Naive thymus-derived CD4-positive, alpha-beta T cell (primary cell): Measurements from ENCODE around the gene GPC2. TPM values are rescaled to one million over a fixed set of nuclear protein-coding genes. Genes with fewer than 3 reads are reported as not detected.
"Not testable (repeated sequence)": the region's sequence is repeated elsewhere in the genome, so short reads cannot be mapped to it uniquely, and the experiment has no call there.

Experiments
- ATAC-seq: fragments of 150-1000 bp; cut with Tn5 transposase; 2 replicates; pipeline ENCODE4 v1.10.0; 2021; ENCODE audit warnings: mild to moderate bottlenecking, moderate library complexity
- CTCF ChIA-PET: fragments of 350-600 bp; sonication (Branson Sonifier 250); formaldehyde crosslinking; loops from one replicate; lab custom pipeline; 2021; ENCODE audit warnings: antibody characterized with exemption; lab: Charles Lee
- POLR2A ChIA-PET: fragments of 350-600 bp; sonication (Branson Sonifier 250); formaldehyde crosslinking; loops from one replicate; lab custom pipeline; 2021; ENCODE audit warnings: antibody characterized with exemption, inconsistent platforms; lab: Charles Lee
- DNase-seq, 9 donors: peaks; one replicate each; pipeline versions ENCODE4 v3.0.0 to v3.0.0-alpha.2; 2020 to 2022; ENCODE audit warnings: mixed read lengths in 1 of 9
- H3K27ac ChIP-seq: one replicate; pipeline ENCODE4 v1.7.0; 2013; ENCODE audit warnings: mild to moderate bottlenecking, low read depth, low read length, moderate library complexity
- H3K27me3 ChIP-seq, 2 donors: one replicate each; pipeline ENCODE4 v1.7.0; 2013; ENCODE audit warnings: low read length in 2 of 2, mild to moderate bottlenecking in 2 of 2, moderate library complexity in 2 of 2; ENCODE audit not compliant: control insufficient read depth in 2 of 2, insufficient read depth in 2 of 2
- H3K36me3 ChIP-seq, 3 experiments: 1 replicate in 2 of 3; 2 replicates in 1 of 3; pipeline ENCODE4 v1.7.0; 2013; ENCODE audit warnings: low read length in 3 of 3, mild to moderate bottlenecking in 3 of 3, moderate library complexity in 1 of 3; ENCODE audit not compliant: insufficient read depth in 3 of 3, control insufficient read depth in 2 of 3
- H3K4me1 ChIP-seq, 2 donors: one replicate each; pipeline ENCODE4 v1.7.0; 2013; ENCODE audit warnings: low read length in 2 of 2, mild to moderate bottlenecking in 2 of 2, moderate library complexity in 1 of 2; ENCODE audit not compliant: control insufficient read depth in 2 of 2, insufficient read depth in 2 of 2
- H3K4me3 ChIP-seq: 2 replicates; pipeline ENCODE4 v1.7.0; 2013; ENCODE audit warnings: mild to moderate bottlenecking, low read length
- H3K9me3 ChIP-seq, 3 experiments: 1 replicate in 2 of 3; 2 replicates in 1 of 3; pipeline ENCODE4 v1.7.0; 2013; ENCODE audit warnings: low read length in 3 of 3; ENCODE audit not compliant: control insufficient read depth in 2 of 3
- H3K27ac Mint-ChIP-seq, 9 donors: one replicate each; pipeline ENCODE4 v1.8.0; 2020 to 2022; ENCODE audit warnings: mixed read lengths in 9 of 9, mild to moderate bottlenecking in 8 of 9, moderate library complexity in 5 of 9, inconsistent platforms in 2 of 9
- H3K27me3 Mint-ChIP-seq, 5 donors: one replicate each; pipeline ENCODE4 v1.8.0; 2021 to 2022; ENCODE audit warnings: mixed read lengths in 5 of 5, mild to moderate bottlenecking in 1 of 5
- H3K36me3 Mint-ChIP-seq, 5 donors: one replicate each; pipeline ENCODE4 v1.8.0; 2020 to 2022; ENCODE audit warnings: mixed read lengths in 5 of 5, mild to moderate bottlenecking in 3 of 5, inconsistent platforms in 1 of 5
- H3K4me1 Mint-ChIP-seq, 7 donors: one replicate each; pipeline ENCODE4 v1.8.0; 2020 to 2022; ENCODE audit warnings: mixed read lengths in 7 of 7, mild to moderate bottlenecking in 3 of 7, inconsistent platforms in 1 of 7
- H3K4me3 Mint-ChIP-seq, 10 donors: one replicate each; pipeline ENCODE4 v1.8.0; 2020 to 2022; ENCODE audit warnings: mild to moderate bottlenecking in 10 of 10, mixed read lengths in 10 of 10, moderate library complexity in 6 of 10, inconsistent platforms in 2 of 10
- H3K9me3 Mint-ChIP-seq, 11 donors: one replicate each; pipeline ENCODE4 v1.8.0; 2020 to 2022; ENCODE audit warnings: mixed read lengths in 11 of 11, mild to moderate bottlenecking in 4 of 11, inconsistent platforms in 1 of 11, moderate library complexity in 1 of 11
- intact Hi-C, 2 donors: fragments of 100-400 bp; cut with micrococcal nuclease; formaldehyde crosslinking; loops; one replicate each; pipeline ENCODE4 v1.15.1; 2023
- polyA plus RNA-seq, 2 donors: library from polyadenylated mRNA; unstranded; fragments of 300-500 nt; fragmentation: Illumina TruSeq; gene quantifications; one replicate each; pipeline ENCODE4 v1.2.3, GENCODE V29; 2021
- total RNA-seq, 6 experiments: library from RNA in 5 of 6; stranded (reverse) in 5 of 6; gene quantifications; 1 replicate in 5 of 6; 2 replicates in 1 of 6; pipeline ENCODE4 v1.2.3 and lab custom pipeline; 2021 to 2026

GPC2 gene
- total and polyA plus RNA-seq, 7 experiments from 2014 or later: 0.64 to 30.6 (median 12.3) TPM

DNA sequence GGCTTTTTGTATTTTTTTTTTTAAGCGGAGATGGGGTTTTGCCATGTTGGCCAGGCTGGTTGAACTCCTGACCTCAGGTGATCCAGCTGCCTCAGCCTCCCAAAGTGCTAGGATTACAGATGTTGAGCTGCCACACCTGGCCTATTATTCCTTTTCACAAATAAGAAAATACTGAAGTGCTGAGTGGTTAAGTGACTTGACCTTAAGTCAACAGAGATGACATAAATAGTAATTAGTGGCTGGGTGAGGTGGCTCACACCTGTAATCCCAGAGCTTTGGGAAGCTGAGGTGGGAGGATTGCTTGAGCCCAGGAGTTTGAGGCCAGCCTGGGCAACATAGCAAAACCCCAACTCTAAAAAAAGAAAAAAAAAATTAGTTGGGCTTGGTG, 47.0 kb downstream of the GPC2 start:
- not testable (repeated sequence) for H3K4me3 ChIP-seq, H3K9me3 ChIP-seq, H3K27me3 ChIP-seq, ATAC-seq, H3K36me3 Mint-ChIP-seq, H3K27me3 Mint-ChIP-seq, DNase-seq, H3K9me3 Mint-ChIP-seq, H3K27ac ChIP-seq, H3K27ac Mint-ChIP-seq
- intact Hi-C loops: loop anchor here (2.0 to 5.0 kb wide), 4 partner anchors 37 to 217 kb away; partner anchors contain the start of genes AZGP1 (in 1 of the 2) and GAL3ST4 (in 1 of the 2)
- peaks cover 13 to 40% (median 23%) of the 10 kb centered on the region in 7 donors for H3K4me1 Mint-ChIP-seq
- Histone ChIP-seq H3K4me1 (peaks cover 18 to 33% of the 10 kb centered on the region in 2 donors), H3K36me3 (peaks cover 0 to 10% (median 0%) of the 10 kb centered on the region in 3 experiments)
- POLR2A ChIA-PET: interaction anchor here (0.5 to 4.6 kb wide), 10 partner anchors 10 to 219 kb away, joined by 3 to 16 read pairs (median 4); partner anchors contain the start of genes AP4M1, CNPY4, LAMTOR4 and MCM7
- CTCF ChIA-PET: interaction anchor here (0.7 to 5.6 kb wide), 14 partner anchors 10 to 1158 kb away, joined by 3 to 84 read pairs (median 5); partner anchors contain the start of genes COPS6, GPC2, PVRIG and STAG3
- peak overlapping the region in 1 of 10 donors; percentile 10 for H3K4me3 Mint-ChIP-seq

- Histone ChIP-seq H3K27me3 (no peaks in the 10 kb centered on the region), H3K4me3 (peak overlapping the region; percentile 99), H3K27ac (peak overlapping the region; percentile 98), H3K36me3 (peaks cover 0 to 22% (median 0%) of the 10 kb centered on the region in 3 experiments), H3K9me3 (no peaks in the 10 kb centered on the region), H3K4me1 (peaks cover 20 to 33% of the 10 kb centered on the region in 2 donors)
- Mint-ChIP-seq H3K27me3 (no peaks in the 10 kb centered on the region), H3K4me3 (peak overlapping the region; percentile 66 to 100 (median 91)), H3K27ac (peak overlapping the region in 8 of 9 donors; percentile 62 to 86 (median 80)), H3K36me3 (peaks cover 0 to 5% (median 0%) of the 10 kb centered on the region in 5 donors), H3K9me3 (peaks cover 0 to 4% (median 0%) of the 10 kb centered on the region in 11 donors), H3K4me1 (peaks cover 13 to 51% (median 33%) of the 10 kb centered on the region in 7 donors)
- DNase-seq (no peak), ATAC-seq (no peak)
- ChIA-PET POLR2A (interaction anchor here (0.6 to 2.8 kb wide), 22 partner anchors 8 to 345 kb away, joined by 3 to 15 read pairs (median 4); partner anchors contain the start of genes AP4M1, GAL3ST4, GPC2 and MCM7), CTCF (interaction anchor here (0.5 to 3.3 kb wide), 8 partner anchors 8 to 213 kb away, joined by 3 to 8 read pairs (median 4); no protein-coding TSS in a partner anchor)
- intact Hi-C loops: no loop called here
Measured at GRCh38 chr7:100128637-100128963, 48.6 kb downstream of the GPC2 start.

GRCh38 chr7:100127866-100128636, 49.1 kb downstream of the GPC2 start:
- Histone ChIP-seq H3K27ac (peak overlapping the region; percentile 98), H3K36me3 (peaks cover 0 to 23% (median 0%) of the 10 kb centered on the region in 3 experiments), H3K9me3 (no peaks in the 10 kb centered on the region), H3K27me3 (no peaks in the 10 kb centered on the region), H3K4me3 (peak overlapping the region; percentile 99), H3K4me1 (peaks cover 20 to 33% of the 10 kb centered on the region in 2 donors)
- POLR2A ChIA-PET: interaction anchor here (0.6 to 2.8 kb wide), 24 partner anchors 8 to 346 kb away, joined by 3 to 15 read pairs (median 4); partner anchors contain the start of genes AP4M1, GAL3ST4, GPC2 and MCM7
- Mint-ChIP-seq H3K27ac (peak overlapping the region; percentile 62 to 89 (median 81)), H3K27me3 (no peaks in the 10 kb centered on the region), H3K9me3 (peaks cover 0 to 4% (median 0%) of the 10 kb centered on the region in 11 donors), H3K4me3 (peak overlapping the region; percentile 66 to 100 (median 91)), H3K36me3 (peaks cover 0 to 5% (median 0%) of the 10 kb centered on the region in 5 donors), H3K4me1 (peaks cover 13 to 51% (median 33%) of the 10 kb centered on the region in 7 donors)
- CTCF ChIA-PET: interaction anchor here (0.6 to 3.3 kb wide), 5 partner anchors 39 to 212 kb away, joined by 3 to 8 read pairs (median 6); no protein-coding TSS in a partner anchor
- DNase-seq: peak in 7 of 9 donors; percentile 16 to 41 (median 27)
- intact Hi-C loops: loop anchor here (1.0 to 2.0 kb wide), 11 partner anchors 9 to 411 kb away; partner anchors contain the start of genes AP4M1 (in 2 of the 2), CNPY4 (in 2 of the 2), LAMTOR4 (in 2 of the 2) and MCM7 (in 2 of the 2)
- ATAC-seq: no peak

- intact Hi-C loops: loop anchor here (1.0 to 2.0 kb wide), 12 partner anchors 8 to 412 kb away; partner anchors contain the start of genes AP4M1 (in 2 of the 2), CNPY4 (in 2 of the 2), LAMTOR4 (in 2 of the 2) and MCM7 (in 2 of the 2)
- H3K27ac ChIP-seq: peak within 1 kb of the TSS; percentile 98
- H3K9me3 Mint-ChIP-seq: peaks cover 0 to 4% (median 0%) of the 10 kb centered on the region in 11 donors
Measured at GRCh38 chr7:100126931-100127865, 50.0 kb downstream of the GPC2 start, which contains the start of gene MBLAC1. Gene MBLAC1, plus strand, starts transcription at chr7:100126967. Its CDS starts 429 bp downstream, at chr7:100127396.

DNA sequence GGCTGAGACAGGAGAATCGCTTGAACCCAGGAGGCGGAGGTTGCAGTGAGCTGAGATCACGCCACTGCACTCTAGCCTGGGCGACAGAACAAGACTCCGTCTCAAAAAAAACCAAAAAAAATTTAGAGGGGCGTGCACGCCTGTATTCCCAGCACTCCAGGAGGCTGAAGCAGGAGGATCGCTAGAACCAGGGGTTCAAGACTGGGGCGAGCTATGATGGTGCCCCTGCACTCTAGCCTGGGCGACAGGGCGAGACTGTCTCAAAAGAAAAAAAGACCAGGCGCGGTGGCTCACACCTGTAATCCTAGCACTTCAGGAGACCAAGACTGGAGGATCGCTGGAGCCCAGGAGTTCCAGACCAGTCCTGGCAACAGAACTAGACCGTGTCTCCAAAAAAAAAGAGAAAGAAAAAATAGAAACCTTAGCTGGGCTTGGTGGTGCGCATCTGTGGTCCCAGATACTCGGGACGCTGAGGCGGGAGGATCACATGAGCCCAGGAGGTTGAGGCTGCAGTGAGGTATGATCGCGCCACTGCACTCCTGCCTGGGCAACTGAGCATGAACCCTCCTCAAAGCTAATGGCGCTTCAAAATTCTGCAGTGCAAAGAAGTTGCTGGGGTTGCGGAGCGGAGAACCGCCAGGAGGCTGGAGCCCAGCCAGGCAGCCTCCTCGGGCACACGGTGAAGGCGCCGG, 50.8 kb downstream of the GPC2 start:
- peak overlapping the region; percentile 95 to 100 (median 98) for H3K4me3 Mint-ChIP-seq
- Histone ChIP-seq H3K36me3 (peaks cover 0 to 35% (median 0%) of the 10 kb centered on the region in 3 experiments), H3K27me3 (no peaks in the 10 kb centered on the region), H3K4me3 (peak overlapping the region; percentile 99), H3K4me1 (peaks cover 20 to 25% of the 10 kb centered on the region in 2 donors), H3K27ac (peak overlapping the region; percentile 98), H3K9me3 (no peaks in the 10 kb centered on the region)
- H3K4me1 Mint-ChIP-seq: peaks cover 8 to 43% (median 26%) of the 10 kb centered on the region in 7 donors
- no peaks in the 10 kb centered on the region for H3K27me3 Mint-ChIP-seq
- intact Hi-C loops: loop anchor here (1.0 to 2.0 kb wide), 6 partner anchors 22 to 302 kb away; partner anchors contain the start of genes COPS6 (in 1 of the 2), LAMTOR4 (in 1 of the 2), MEPCE (in 1 of the 2) and ZCWPW1 (in 1 of the 2)
- ChIA-PET CTCF (interaction anchor here (0.6 to 0.7 kb wide), 3 partner anchors 25 to 149 kb away, joined by 3 read pairs; no protein-coding TSS in a partner anchor), POLR2A (interaction anchor here (0.6 to 7.6 kb wide), 20 partner anchors 9 to 356 kb away, joined by 3 to 107 read pairs (median 4); partner anchors contain the start of genes AP4M1, COPS6, GAL3ST4 and GPC2)
- H3K27ac Mint-ChIP-seq: peak overlapping the region; percentile 98 to 100 (median 99)
- no peak for ATAC-seq
- peaks cover 0 to 4% (median 0%) of the 10 kb centered on the region in 11 donors for H3K9me3 Mint-ChIP-seq
- DNase-seq: no peak
- peaks cover 0 to 12% (median 0%) of the 10 kb centered on the region in 5 donors for H3K36me3 Mint-ChIP-seq

More at GRCh38 chr7:100126931-100127865, 50.0 kb downstream of the GPC2 start, which contains the start of gene MBLAC1:
- H3K36me3 Mint-ChIP-seq: peaks cover 0 to 12% (median 0%) of the 10 kb centered on the region in 5 donors
- H3K4me1 Mint-ChIP-seq: peaks cover 13 to 46% (median 26%) of the 10 kb centered on the region in 7 donors
- DNase-seq (peak; percentile 80 to 95 (median 91)), ATAC-seq (peak; percentile 95)
- Histone ChIP-seq H3K9me3 (no peaks in the 10 kb centered on the region), H3K4me3 (peak within 1 kb of the TSS; percentile 99), H3K36me3 (peaks cover 0 to 32% (median 0%) of the 10 kb centered on the region in 3 experiments), H3K27me3 (no peaks in the 10 kb centered on the region), H3K4me1 (peaks cover 20 to 25% of the 10 kb centered on the region in 2 donors)
- POLR2A ChIA-PET: interaction anchor here (0.6 to 7.6 kb wide), 29 partner anchors 9 to 356 kb away, joined by 3 to 107 read pairs (median 5); partner anchors contain the start of genes AP4M1, COPS6, GAL3ST4 and GPC2
- CTCF ChIA-PET: interaction anchor here (0.7 kb wide), 1 partner anchor 149 kb away, joined by 3 read pairs; no protein-coding TSS in a partner anchor
- H3K4me3 Mint-ChIP-seq: peak within 1 kb of the TSS; percentile 95 to 100 (median 98)
- H3K27me3 Mint-ChIP-seq: no peaks in the 10 kb centered on the region
- peak within 1 kb of the TSS; percentile 98 to 100 (median 99) for H3K27ac Mint-ChIP-seq
